NT2/D1 (cell line): ENCODE results near the gene SYCE1.
"Not testable (repeated sequence)": the region's sequence is repeated elsewhere in the genome, so short reads cannot be mapped to it uniquely, and the experiment has no call there.

ENCODE experiments used
- DNase-seq: peaks from one replicate; pipeline ENCODE4 v3.0.0-alpha.2; 2011; ENCODE audit warnings: low read depth, low spot score
- H3K27me3 ChIP-seq: 2 replicates; pipeline ENCODE4 v1.6.0; 2011; ENCODE audit warnings: mild to moderate bottlenecking; ENCODE audit not compliant: insufficient read length, insufficient read depth
- H3K36me3 ChIP-seq: 2 replicates; pipeline ENCODE4 v1.6.1; 2011; ENCODE audit warnings: mild to moderate bottlenecking, low read length, mixed read lengths; ENCODE audit not compliant: insufficient read depth, insufficient read length
- H3K4me1 ChIP-seq: 2 replicates; pipeline ENCODE4 v1.5.1; 2011; ENCODE audit not compliant: insufficient read depth, insufficient read length
- H3K4me3 ChIP-seq: 2 replicates; pipeline ENCODE4 v1.5.1; 2011; ENCODE audit warnings: low read depth; ENCODE audit not compliant: insufficient read length
- H3K9ac ChIP-seq: 2 replicates; pipeline ENCODE4 v1.6.0; 2011; ENCODE audit warnings: low read depth; ENCODE audit not compliant: insufficient read length
- H3K9me3 ChIP-seq: 2 replicates; pipeline ENCODE4 v1.5.1; 2011; ENCODE audit warnings: mild to moderate bottlenecking, low read length; ENCODE audit not compliant: insufficient read depth
- SUZ12 ChIP-seq: IDR thresholded peaks from 2 replicates; pipeline ENCODE4 v1.6.1; 2011; ENCODE audit not compliant: insufficient read length, insufficient read depth; ENCODE audit errors: extremely low read depth
- YY1 ChIP-seq: IDR thresholded peaks from 2 replicates; pipeline ENCODE4 v1.6.1; 2011; ENCODE audit not compliant: insufficient read length, insufficient read depth
- ZNF274 ChIP-seq: IDR thresholded peaks from 2 replicates; pipeline ENCODE4 v1.6.1; 2011; ENCODE audit warnings: mild to moderate bottlenecking, low read depth, low read length

SYCE1 gene

GRCh38 chr10:133554600-133554999, 10.8 kb downstream of the SYCE1 start:
- Histone ChIP-seq H3K9ac (no peak overlapping the region), H3K9me3 (no peaks in the 10 kb centered on the region)

GRCh38 chr10:133544506-133544905, 20.9 kb downstream of the SYCE1 start:
- Histone ChIP-seq H3K4me1 (no peaks in the 10 kb centered on the region), H3K4me3 (no peak overlapping the region), H3K36me3 (no peaks in the 10 kb centered on the region), H3K9me3 (peaks cover 13% of the 10 kb centered on the region; the same call in 1 of the 2 replicates), H3K27me3 (no peaks in the 10 kb centered on the region), H3K9ac (no peak overlapping the region)
- DNase-seq: no peak
- TF ChIP-seq YY1 (no peak), SUZ12 (no peak), ZNF274 (no peak)

More at GRCh38 chr10:133554600-133554999, 10.8 kb downstream of the SYCE1 start:
- Histone ChIP-seq H3K4me3 (no peak overlapping the region), H3K4me1 (no peaks in the 10 kb centered on the region), H3K27me3 (no peaks in the 10 kb centered on the region), H3K36me3 (no peaks in the 10 kb centered on the region)
- DNase-seq: no peak
- no peak for TF ChIP-seq SUZ12
- TF ChIP-seq YY1: no peak
- no peak for TF ChIP-seq ZNF274

GRCh38 chr10:133541441-133541975, 23.9 kb downstream of the SYCE1 start:
- H3K27me3 ChIP-seq, H3K9ac ChIP-seq, H3K4me1 ChIP-seq, DNase-seq, H3K36me3 ChIP-seq, H3K4me3 ChIP-seq, H3K9me3 ChIP-seq: not testable (repeated sequence)

GRCh38 chr10:133537546-133538545, 27.5 kb downstream of the SYCE1 start:
- no peak for TF ChIP-seq YY1
- no peak for TF ChIP-seq SUZ12
- TF ChIP-seq ZNF274: no peak
- Histone ChIP-seq H3K4me1 (no peaks in the 10 kb centered on the region), H3K36me3 (no peaks in the 10 kb centered on the region), H3K9me3 (no peaks in the 10 kb centered on the region; the same call in 1 of the 2 replicates), H3K9ac (no peak overlapping the region), H3K4me3 (no peak overlapping the region), H3K27me3 (no peaks in the 10 kb centered on the region)
- DNase-seq: no peak

- no peaks in the 10 kb centered on the region for H3K4me1 ChIP-seq
- H3K27me3 ChIP-seq: peaks cover 7% of the 10 kb centered on the region
- no peak overlapping the region for H3K4me3 ChIP-seq
- no peak for DNase-seq
- no peak for TF ChIP-seq ZNF274
- no peak for TF ChIP-seq YY1
- no peak for TF ChIP-seq SUZ12
- H3K9ac ChIP-seq: no peak overlapping the region
- no peaks in the 10 kb centered on the region for H3K36me3 ChIP-seq
- no peaks in the 10 kb centered on the region; the same call in 1 of the 2 replicates for H3K9me3 ChIP-seq
Observed at GRCh38 chr10:133536198-133536597, 29.2 kb downstream of the SYCE1 start.

- peaks cover 16% of the 10 kb centered on the region for H3K27me3 ChIP-seq
- H3K9me3 ChIP-seq: no peaks in the 10 kb centered on the region; the same call in 1 of the 2 replicates
- H3K9ac ChIP-seq: no peak overlapping the region
Observed at GRCh38 chr10:133534417-133534816, 31.0 kb downstream of the SYCE1 start.

GRCh38 chr10:133532871-133533270, 32.5 kb downstream of the SYCE1 start:
- Histone ChIP-seq H3K9me3 (no peaks in the 10 kb centered on the region; the same call in 1 of the 2 replicates), H3K36me3 (no peaks in the 10 kb centered on the region), H3K9ac (no peak overlapping the region), H3K27me3 (peaks cover 29% of the 10 kb centered on the region), H3K4me3 (no peak overlapping the region), H3K4me1 (no peaks in the 10 kb centered on the region)
- TF ChIP-seq ZNF274: no peak
- TF ChIP-seq SUZ12: no peak
- TF ChIP-seq YY1: no peak
- no peak for DNase-seq

More at GRCh38 chr10:133534417-133534816, 31.0 kb downstream of the SYCE1 start:
- no peaks in the 10 kb centered on the region for H3K4me1 ChIP-seq
- no peak for DNase-seq
- no peaks in the 10 kb centered on the region for H3K36me3 ChIP-seq
- TF ChIP-seq YY1 (no peak), SUZ12 (no peak), ZNF274 (no peak)
- no peak overlapping the region for H3K4me3 ChIP-seq
